Measurements from ENCODE around the gene NEAT1. TPM values are rescaled to one million over a fixed set of nuclear protein-coding genes. Genes with fewer than 3 reads are reported as not detected.

The NEAT1 gene
- total RNA-seq, 4 donors from 2014 or later, result 537 to 773 (median 608) TPM

DNA sequence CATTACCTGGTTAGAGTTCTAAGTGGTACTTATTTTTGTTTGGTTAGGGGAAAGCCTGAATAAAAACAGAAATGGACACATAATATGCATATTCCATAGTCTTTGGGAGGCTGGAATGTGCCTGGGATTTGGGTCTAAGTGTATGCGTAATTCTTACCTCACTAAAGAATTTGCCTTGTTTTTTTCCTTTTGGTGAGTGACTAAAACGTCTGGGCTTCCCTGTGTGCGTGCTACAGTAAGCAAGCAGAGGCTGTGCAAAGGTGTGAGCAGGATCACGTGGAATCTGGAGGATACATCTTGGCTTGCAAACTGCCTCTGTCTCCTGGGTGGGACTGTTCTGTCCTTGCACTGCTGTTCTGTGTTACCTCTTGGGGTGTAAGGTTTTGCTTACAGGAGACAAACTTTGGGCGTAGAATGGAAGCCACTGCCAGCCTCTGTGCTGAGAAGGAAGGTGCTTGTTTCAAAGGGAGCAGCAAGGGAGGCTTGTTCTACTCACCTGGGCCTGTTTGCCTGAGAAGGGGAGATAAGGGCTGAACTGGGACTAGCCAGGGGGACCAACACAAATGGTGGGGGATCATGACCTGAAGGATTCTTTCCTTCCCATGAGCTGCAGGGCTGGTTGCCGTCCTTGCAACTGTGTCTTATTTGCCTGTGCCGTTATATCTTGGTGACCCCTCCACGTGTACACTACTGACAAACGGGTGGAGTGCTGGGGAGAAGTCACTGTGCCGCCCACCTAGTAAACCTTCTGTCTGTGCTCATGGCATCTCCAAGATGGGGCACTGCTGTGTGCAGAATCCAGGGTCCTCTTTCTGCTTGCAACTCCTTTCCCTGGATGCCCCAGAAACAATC lies 4.5 kb downstream of the NEAT1 start:
- TF ChIP-seq, protein P1, sequence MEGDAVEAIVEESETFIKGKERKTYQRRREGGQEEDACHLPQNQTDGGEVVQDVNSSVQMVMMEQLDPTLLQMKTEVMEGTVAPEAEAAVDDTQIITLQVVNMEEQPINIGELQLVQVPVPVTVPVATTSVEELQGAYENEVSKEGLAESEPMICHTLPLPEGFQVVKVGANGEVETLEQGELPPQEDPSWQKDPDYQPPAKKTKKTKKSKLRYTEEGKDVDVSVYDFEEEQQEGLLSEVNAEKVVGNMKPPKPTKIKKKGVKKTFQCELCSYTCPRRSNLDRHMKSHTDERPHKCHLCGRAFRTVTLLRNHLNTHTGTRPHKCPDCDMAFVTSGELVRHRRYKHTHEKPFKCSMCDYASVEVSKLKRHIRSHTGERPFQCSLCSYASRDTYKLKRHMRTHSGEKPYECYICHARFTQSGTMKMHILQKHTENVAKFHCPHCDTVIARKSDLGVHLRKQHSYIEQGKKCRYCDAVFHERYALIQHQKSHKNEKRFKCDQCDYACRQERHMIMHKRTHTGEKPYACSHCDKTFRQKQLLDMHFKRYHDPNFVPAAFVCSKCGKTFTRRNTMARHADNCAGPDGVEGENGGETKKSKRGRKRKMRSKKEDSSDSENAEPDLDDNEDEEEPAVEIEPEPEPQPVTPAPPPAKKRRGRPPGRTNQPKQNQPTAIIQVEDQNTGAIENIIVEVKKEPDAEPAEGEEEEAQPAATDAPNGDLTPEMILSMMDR (IDR thresholded peaks at IDR 0.05; ENCODE audit: low read depth), result no peak

DNA sequence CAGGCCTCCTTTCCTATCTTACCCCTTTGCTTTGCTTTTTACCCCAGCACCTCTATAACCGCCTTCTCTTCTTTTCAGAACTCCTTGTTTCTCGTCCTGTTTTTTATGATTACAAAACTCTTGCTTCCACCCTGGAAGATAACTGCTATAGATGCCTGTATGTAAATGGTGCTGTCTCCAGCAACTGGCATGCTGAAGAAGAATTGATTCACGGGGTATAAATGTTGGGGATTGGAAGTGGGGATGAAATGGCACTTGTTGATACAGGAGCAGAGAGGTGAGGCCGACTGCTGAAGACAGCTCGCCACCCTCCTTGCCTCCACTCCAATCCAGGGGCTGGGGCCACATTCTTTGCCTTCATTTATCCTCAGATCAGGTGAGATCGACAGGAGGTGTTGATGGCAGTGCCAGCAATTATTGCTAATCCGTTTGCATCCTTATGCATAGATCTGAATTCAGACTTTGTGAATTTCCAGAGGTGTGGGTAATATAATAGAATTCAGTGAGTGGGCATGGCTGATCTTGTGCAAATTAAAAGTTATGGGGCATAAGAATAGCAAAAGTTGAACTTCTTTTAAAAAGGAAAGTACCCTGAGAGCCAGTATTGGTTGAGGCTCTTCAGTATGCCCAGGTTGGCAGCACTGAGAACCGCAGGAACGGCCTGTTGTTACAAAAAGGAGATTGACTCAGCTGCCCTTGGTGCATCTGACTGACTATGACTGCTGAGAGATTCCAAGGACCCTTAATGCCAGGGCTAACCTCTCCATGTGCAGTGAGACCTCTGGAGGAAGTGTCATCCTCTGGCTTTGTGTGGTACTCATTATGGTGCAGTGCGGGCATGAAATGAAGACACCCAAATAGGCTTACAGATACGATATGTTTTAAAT lies 5.3 kb downstream of the NEAT1 start:
- TF ChIP-seq, protein P1 (IDR thresholded peaks at IDR 0.05; ENCODE audit: low read depth), result no peak

DNA sequence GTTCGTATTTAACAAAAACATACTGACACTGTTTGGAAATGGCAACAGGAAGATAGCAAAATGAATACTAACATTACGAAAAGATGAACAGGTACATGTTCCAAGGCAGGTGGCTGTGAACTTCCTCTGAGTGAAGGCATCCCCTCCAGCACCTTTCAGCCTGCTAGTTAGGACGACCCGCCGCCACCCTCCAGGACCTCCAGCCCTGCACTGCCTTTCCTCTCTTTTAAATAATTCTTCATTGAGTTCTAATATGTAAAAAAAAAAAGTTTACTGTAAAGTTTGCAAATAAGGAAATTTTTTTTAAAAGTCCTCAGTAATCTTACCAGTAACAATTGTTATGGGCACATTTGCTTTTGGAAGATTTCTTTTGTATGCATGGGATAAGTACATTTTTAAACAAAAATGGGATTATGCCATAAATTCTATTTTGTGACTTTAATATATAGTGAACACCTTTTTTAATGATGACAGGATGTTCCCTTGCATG lies 6.0 kb downstream of the NEAT1 start:
- TF ChIP-seq, protein P1 (IDR thresholded peaks at IDR 0.05; ENCODE audit: low read depth), result no peak

DNA sequence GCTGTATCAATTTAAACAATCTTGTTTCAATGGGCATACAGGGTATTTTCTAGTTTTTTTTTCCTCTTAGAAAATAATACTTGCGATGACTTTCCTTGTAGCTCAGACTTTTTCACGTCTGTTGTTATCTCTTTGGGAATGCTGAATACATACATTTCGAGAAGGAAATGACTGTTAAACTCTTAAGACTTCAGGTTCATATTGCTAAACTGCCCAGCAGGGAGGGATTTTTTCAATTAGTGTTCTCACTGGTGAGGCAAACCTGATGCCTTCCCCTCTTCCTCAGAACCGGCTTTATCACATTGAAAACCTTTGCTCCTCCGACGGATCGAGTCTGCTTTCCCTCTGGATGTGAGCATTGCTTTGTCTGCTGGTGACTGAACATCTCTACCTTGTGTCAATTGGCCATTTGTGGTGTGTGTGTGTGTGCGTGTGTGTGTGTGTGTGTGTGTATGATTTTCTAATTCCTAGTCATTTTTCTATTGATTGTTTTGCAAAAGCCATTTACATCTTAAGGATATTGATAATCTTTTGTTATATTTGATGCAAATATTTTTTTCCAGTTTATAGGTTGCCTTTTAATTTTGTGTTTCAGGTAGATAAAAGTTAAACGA lies 6.6 kb downstream of the NEAT1 start:
- TF ChIP-seq, protein P1 (IDR thresholded peaks at IDR 0.05; ENCODE audit: low read depth), result no peak

DNA sequence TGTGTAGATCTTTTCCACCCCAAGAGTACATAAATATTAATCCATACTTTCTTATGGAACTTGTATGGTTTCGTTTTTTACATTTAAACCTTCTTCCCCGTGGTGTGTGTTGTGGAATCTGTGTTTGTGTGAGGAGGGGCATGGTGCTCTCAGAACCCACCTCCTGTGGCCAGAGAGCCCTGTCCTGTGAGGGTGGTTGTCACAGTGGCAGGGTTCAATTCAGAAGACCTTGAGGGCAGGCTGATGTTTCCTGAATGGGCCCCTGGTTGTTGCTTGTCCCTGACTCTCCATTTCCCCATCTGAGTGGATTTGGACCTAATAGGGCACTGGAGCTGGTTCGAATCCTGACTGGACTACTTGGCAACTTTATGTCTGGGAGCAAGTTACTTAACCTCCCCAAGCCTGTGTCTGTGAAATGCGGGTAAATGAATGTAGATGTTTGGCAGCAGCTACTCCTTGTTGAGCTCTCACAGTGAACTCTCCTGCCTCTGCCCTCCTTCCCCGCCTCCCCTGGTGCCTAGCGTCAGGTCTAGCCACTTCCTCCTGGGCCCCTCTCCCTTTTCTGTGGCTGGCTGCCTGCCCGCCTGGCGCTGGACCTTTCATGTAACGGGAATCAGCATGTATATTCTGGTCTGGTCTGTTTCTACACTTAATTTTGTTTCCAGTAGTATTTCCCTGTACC lies 7.3 kb downstream of the NEAT1 start:
- TF ChIP-seq, protein P1 (IDR thresholded peaks at IDR 0.05; ENCODE audit: low read depth), result no peak

DNA sequence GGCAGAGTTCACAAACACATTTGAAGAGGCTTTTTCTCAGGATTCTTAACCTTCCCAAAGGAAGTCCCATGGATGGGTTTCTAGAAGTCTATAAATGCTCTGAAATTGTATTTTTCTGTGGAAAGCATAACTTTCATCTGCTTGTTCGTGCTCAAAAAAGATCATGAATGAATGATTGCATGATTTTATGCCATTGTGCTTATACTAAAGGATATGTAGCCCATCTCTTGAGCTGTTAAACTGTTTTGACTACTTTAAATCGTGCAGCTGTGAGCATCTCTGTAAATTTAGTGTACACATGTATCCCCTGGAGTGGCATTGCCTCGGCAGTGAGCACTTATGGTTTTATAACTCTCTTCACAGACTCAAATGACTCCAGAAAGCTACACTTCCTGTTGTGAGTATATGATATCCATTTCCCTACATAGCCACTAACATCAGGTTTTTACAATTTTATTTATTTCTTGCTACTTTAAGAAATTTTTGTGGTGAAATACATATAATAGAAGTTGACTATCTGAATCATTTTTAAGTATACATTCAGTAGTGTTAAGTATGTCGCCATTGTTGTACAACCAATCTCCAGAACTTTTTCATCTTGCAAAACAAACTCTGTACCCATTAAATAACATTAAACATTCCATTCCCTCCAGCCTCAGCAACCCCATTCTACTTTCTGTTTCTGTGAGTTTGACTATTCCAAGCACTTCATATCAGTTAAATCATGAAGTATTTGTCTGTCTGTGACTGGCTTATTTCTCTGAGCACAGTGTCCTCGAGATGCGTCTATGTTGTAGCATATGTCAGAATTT lies 8.0 kb downstream of the NEAT1 start:
- TF ChIP-seq, protein P1 (IDR thresholded peaks at IDR 0.05; ENCODE audit: low read depth), result no peak
